HCT116 (cell line): ENCODE measurements around the gene ISOC2. TPM values are rescaled to one million over a fixed set of nuclear protein-coding genes. Genes with fewer than 3 reads are reported as not detected.

Source experiments
- ATAC-seq: fragments of 200-7000 bp; cut with Tn5 transposase; 2 replicates; pipeline ENCODE4 v1.9.1; 2020; ENCODE audit warnings: mild to moderate bottlenecking, moderate library complexity
- BruUV-seq: library from RNA; stranded (reverse); fragments of 400-500 nt; replicated peaks from 2 replicates; lab custom pipeline; 2021; lab: Mats Ljungman, UMichigan
- CTCF ChIA-PET: fragments of 300-600 bp; sonication (Branson Sonifier 250); formaldehyde crosslinking; loops from one replicate; lab custom pipeline; 2021; ENCODE audit warnings: antibody characterized with exemption; lab: Charles Lee
- POLR2A ChIA-PET: fragments of 300-600, 350-600 bp; sonication (Branson Sonifier 250); formaldehyde crosslinking; loops from one replicate; lab custom pipeline; 2021; ENCODE audit warnings: antibody characterized with exemption; lab: Charles Lee
- RAD21 ChIA-PET, 2 experiments: fragments of 300-600 bp; sonication (Branson Sonifier 250); formaldehyde crosslinking; loops; one replicate each; lab custom pipeline; 2023; ENCODE audit warnings: low total read pairs in 2 of 2; ENCODE audit not compliant: uncharacterized antibody in 2 of 2, unreplicated experiment in 2 of 2, low non-redundant PET in 1 of 2; lab: Charles Lee
- DNase-seq: peaks from one replicate; pipeline ENCODE4 v3.0.0-alpha.2; 2010; ENCODE audit warnings: low read depth, low spot score
- H2AFZ ChIP-seq: fragments of 200-600 bp; shearing (Covaris generic), sonication (generic); 2 replicates; pipeline ENCODE4 v1.6.1; 2017; ENCODE audit warnings: low read depth, mixed run types, mixed read lengths, antibody characterized with exemption, low read length; ENCODE audit not compliant: poor library complexity, severe bottlenecking
- H3K27ac ChIP-seq: 2 replicates; pipeline ENCODE4 v1.5.1; 2012; ENCODE audit warnings: low read depth, low read length
- H3K27me3 ChIP-seq: fragments of 200-600 bp; sonication (generic); 2 replicates; pipeline ENCODE4 v1.6.1; 2016; ENCODE audit warnings: mixed run types, low read length, mixed read lengths; ENCODE audit not compliant: insufficient read depth
- H3K36me3 ChIP-seq, 2 experiments: fragments of 200-500 bp in 1 of 2; fragments of 200-600 bp in 1 of 2; sonication (Bioruptor generic) in 1 of 2; sonication (generic) in 1 of 2; 2 replicates each; pipeline versions ENCODE4 v1.5.1 to v1.6.1; 2014 to 2016; ENCODE audit warnings: low read length in 2 of 2, inconsistent platforms in 1 of 2, mixed read lengths in 1 of 2, mixed run types in 1 of 2; ENCODE audit not compliant: insufficient read depth in 2 of 2, control insufficient read depth in 1 of 2
- H3K4me1 ChIP-seq, 2 experiments: fragments of 200-600 bp in 1 of 2; sonication (generic) in 1 of 2; 2 replicates each; pipeline versions ENCODE4 v1.5.1 to v1.6.1; 2012 to 2017; ENCODE audit warnings: low read length in 2 of 2, inconsistent platforms in 1 of 2, mild to moderate bottlenecking in 1 of 2, mixed read lengths in 1 of 2, mixed run types in 1 of 2, moderate library complexity in 1 of 2; ENCODE audit not compliant: insufficient read depth in 2 of 2, control insufficient read depth in 1 of 2
- H3K4me2 ChIP-seq: fragments of 200-600 bp; sonication (generic); 2 replicates; pipeline ENCODE4 v1.6.1; 2017; ENCODE audit warnings: mixed run types, low read length, mixed read lengths
- H3K4me3 ChIP-seq, 2 experiments: fragments of 200-600 bp in 1 of 2; sonication (generic) in 1 of 2; replicated peaks in 1 of 2; 2 replicates each; pipeline ENCODE4 v1.5.1; 2011 to 2016; ENCODE audit warnings: low read length in 2 of 2, control low read depth in 1 of 2, low read depth in 1 of 2, mild to moderate bottlenecking in 1 of 2, mixed read lengths in 1 of 2, mixed run types in 1 of 2
- H3K79me2 ChIP-seq: fragments of 200-600 bp; sonication (generic); 2 replicates; pipeline ENCODE4 v1.6.1; 2017; ENCODE audit warnings: mild to moderate bottlenecking, mixed run types, low read length, moderate library complexity, mixed read lengths; ENCODE audit not compliant: insufficient read depth
- H3K9ac ChIP-seq: fragments of 200-600 bp; sonication (generic); 2 replicates; pipeline ENCODE4 v1.6.1; 2016; ENCODE audit warnings: low read length, mixed read lengths
- H3K9me2 ChIP-seq: fragments of 200-600 bp; sonication (generic), shearing (Covaris generic); 2 replicates; pipeline ENCODE4 v1.6.1; 2017; ENCODE audit warnings: mixed run types, mild to moderate bottlenecking, moderate library complexity; ENCODE audit not compliant: insufficient read depth
- H3K9me3 ChIP-seq, 2 experiments: fragments of 200-500 bp in 1 of 2; fragments of 200-600 bp in 1 of 2; sonication (Bioruptor generic) in 1 of 2; sonication (generic) in 1 of 2; 2 replicates each; pipeline ENCODE4 v1.6.1; 2014 to 2017; ENCODE audit warnings: low read length in 2 of 2, mixed read lengths in 2 of 2, inconsistent platforms in 1 of 2, low read depth in 1 of 2, mild to moderate bottlenecking in 1 of 2, mixed run types in 1 of 2, moderate library complexity in 1 of 2; ENCODE audit not compliant: control insufficient read depth in 1 of 2, insufficient read depth in 1 of 2
- H4K20me1 ChIP-seq: fragments of 200-600 bp; sonication (generic), shearing (Covaris generic); 2 replicates; pipeline ENCODE4 v1.6.1; 2017; ENCODE audit warnings: mixed run types, mild to moderate bottlenecking, moderate library complexity; ENCODE audit not compliant: insufficient read depth
- CEBPB ChIP-seq: IDR thresholded peaks from 2 replicates; pipeline ENCODE4 v1.6.1; 2012; ENCODE audit warnings: low read depth
- EGR1 ChIP-seq: IDR thresholded peaks from 2 replicates; pipeline ENCODE4 v1.6.1; 2012; ENCODE audit warnings: low read depth
- ELF1 ChIP-seq: IDR thresholded peaks from 2 replicates; pipeline ENCODE4 v1.6.1; 2012; ENCODE audit warnings: low read depth, borderline replicate concordance
- EZH2 ChIP-seq: fragments of 200-600 bp; sonication (generic); IDR thresholded peaks from 2 replicates; pipeline ENCODE4 v1.6.1; 2017; ENCODE audit warnings: antibody characterized with exemption, mixed run types
- EZH2phosphoT487 ChIP-seq: fragments of 200-600 bp; IDR thresholded peaks from 2 replicates; pipeline ENCODE4 v1.6.1; 2018; ENCODE audit warnings: antibody characterized with exemption, borderline replicate concordance
- FOSL1 ChIP-seq: IDR thresholded peaks from 2 replicates; pipeline ENCODE4 v1.6.1; 2012; ENCODE audit warnings: low read depth
- JUND ChIP-seq: IDR thresholded peaks from 2 replicates; pipeline ENCODE4 v1.6.1; 2012
- MAX ChIP-seq: IDR thresholded peaks from 2 replicates; pipeline ENCODE4 v1.6.1; 2012
- POLR2AphosphoS5 ChIP-seq: IDR thresholded peaks from 2 replicates; pipeline ENCODE4 v1.6.1; 2011; ENCODE audit warnings: mild to moderate bottlenecking, low read depth, low read length, moderate library complexity
- REST ChIP-seq: IDR thresholded peaks from 2 replicates; pipeline ENCODE4 v1.6.1; 2012; ENCODE audit warnings: low read depth
- SIN3A ChIP-seq: IDR thresholded peaks from 2 replicates; pipeline ENCODE4 v1.6.1; 2012; ENCODE audit warnings: low read depth
- TCF7L2 ChIP-seq: IDR thresholded peaks from 2 replicates; pipeline ENCODE4 v1.7.0; 2011; ENCODE audit warnings: borderline replicate concordance, inconsistent platforms; ENCODE audit not compliant: insufficient read depth, insufficient read length; ENCODE audit errors: extremely low read depth
- ZNF274 ChIP-seq: fragments of 200-500 bp; sonication (Bioruptor generic); IDR thresholded peaks from 2 replicates; pipeline ENCODE4 v1.6.1; 2014; ENCODE audit warnings: mild to moderate bottlenecking, low read depth, low read length, inconsistent platforms
- intact Hi-C: fragments of 100-400 bp; cut with micrococcal nuclease; formaldehyde crosslinking; loops from 2 replicates; pipeline ENCODE4 v1.10.0; 2022
- total RNA-seq: library from RNA; stranded (reverse); gene quantifications from one replicate; pipeline ENCODE4 v1.2.1, GENCODE V29; 2021; ENCODE audit not compliant: unreplicated experiment

The ISOC2 gene
- total RNA-seq, 1 experiment from 2014 or later: 56.8 TPM

- DNase-seq: no peak
- intact Hi-C loops: no loop called here
- BruUV-seq: no TSS peak
Observed at GRCh38 chr19:55500368-55500952, 39.0 kb upstream of the ISOC2 start.

More at GRCh38 chr19:55500368-55500952, 39.0 kb upstream of the ISOC2 start:
- Histone ChIP-seq H3K9ac (no peak overlapping the region), H3K79me2 (no peaks in the 10 kb centered on the region), H3K9me3 (no peaks in the 10 kb centered on the region), H2AFZ (no peak overlapping the region), H3K27me3 (no peaks in the 10 kb centered on the region), H3K27ac (no peak overlapping the region), H3K36me3 (no peaks in the 10 kb centered on the region), H3K4me2 (no peak overlapping the region), H4K20me1 (no peaks in the 10 kb centered on the region), H3K4me3 (no peak overlapping the region), H3K9me2 (no peaks in the 10 kb centered on the region), H3K4me1 (peaks cover 0 to 11% of the 10 kb centered on the region in 2 experiments; a peak in 1 of 4 replicates)
- CTCF ChIA-PET: no interaction called here
- POLR2A ChIA-PET: no interaction called here
- ATAC-seq: no peak
- RAD21 ChIA-PET: no interaction called here
- TF ChIP-seq FOSL1 (no peak), TCF7L2 (no peak), JUND (no peak), CEBPB (no peak), REST (no peak), EGR1 (no peak), MAX (no peak), ELF1 (no peak), SIN3A (no peak), EZH2phosphoT487 (no peak), EZH2 (no peak), POLR2AphosphoS5 (no peak), ZNF274 (no peak)
